Measurements from ENCODE around the gene RIMS4. TPM values are rescaled to one million over a fixed set of nuclear protein-coding genes. Genes with fewer than 3 reads are reported as not detected.

Gene RIMS4
- polyA plus RNA-seq, 2 donors, result 0.04 to 0.05 TPM

- WGBS, 2 donors, result 84 to 85% methylated on average over 5 of the region's 5 CpGs
- Histone ChIP-seq H3K9me3 (ENCODE audit: control insufficient read depth in 2 of 2, insufficient read depth in 1 of 2, low read depth in 1 of 2, low read length in 1 of 2) (peaks cover 0 to 14% of the 10 kb centered on the region in 2 donors), H3K27ac (ENCODE audit: low read depth in 2 of 2, low read length in 1 of 2) (no peak overlapping the region), H3K27me3 (ENCODE audit: control insufficient read depth in 1 of 2, insufficient read depth in 2 of 2, low read length in 2 of 2) (peaks cover 0 to 8% of the 10 kb centered on the region in 2 donors), H3K4me1 (ENCODE audit: control insufficient read depth in 2 of 2, insufficient read depth in 2 of 2, low read length in 1 of 2) (no peaks in the 10 kb centered on the region), H3K36me3 (ENCODE audit: control insufficient read depth in 2 of 2, insufficient read depth in 2 of 2, low read length in 1 of 2) (no peaks in the 10 kb centered on the region), H3K4me3 (ENCODE audit: low read depth in 1 of 2, low read length in 2 of 2) (no peak overlapping the region)
These were observed 4.6 kb upstream of the RIMS4 start for GRCh38 chr20:44814937-44815336.

- H3K27me3 ChIP-seq (ENCODE audit: control insufficient read depth in 1 of 2, insufficient read depth in 2 of 2, low read length in 2 of 2), result peaks cover 5 to 23% of the 10 kb centered on the region in 2 donors
- 77 to 81% methylated on average over 15 of the region's 15 CpGs for WGBS, 2 donors
These were observed 872 bp upstream of the RIMS4 start for GRCh38 chr20:44811150-44811685.

GRCh38 chr20:44810061-44810390 is 320 bp downstream of the RIMS4 start:
- Histone ChIP-seq H3K4me1 (ENCODE audit: control insufficient read depth in 2 of 2, insufficient read depth in 2 of 2, low read length in 1 of 2) (no peaks in the 10 kb centered on the region), H3K27ac (ENCODE audit: low read depth in 2 of 2, low read length in 1 of 2) (no peak overlapping the region), H3K36me3 (ENCODE audit: control insufficient read depth in 2 of 2, insufficient read depth in 2 of 2, low read length in 1 of 2) (no peaks in the 10 kb centered on the region), H3K9me3 (ENCODE audit: control insufficient read depth in 2 of 2, insufficient read depth in 1 of 2, low read depth in 1 of 2, low read length in 1 of 2) (peaks cover 0 to 14% of the 10 kb centered on the region in 2 donors), H3K27me3 (ENCODE audit: control insufficient read depth in 1 of 2, insufficient read depth in 2 of 2, low read length in 2 of 2) (peaks cover 5 to 23% of the 10 kb centered on the region in 2 donors), H3K4me3 (ENCODE audit: low read depth in 1 of 2, low read length in 2 of 2) (peak overlapping the region in 1 of 2 donors; percentile 45)
- WGBS, 2 donors, result 2% methylated on average over 9 to 49 of the region's 49 CpGs

More at GRCh38 chr20:44811150-44811685, 872 bp upstream of the RIMS4 start:
- Histone ChIP-seq H3K9me3 (ENCODE audit: control insufficient read depth in 2 of 2, insufficient read depth in 1 of 2, low read depth in 1 of 2, low read length in 1 of 2) (peaks cover 0 to 14% of the 10 kb centered on the region in 2 donors), H3K27ac (ENCODE audit: low read depth in 2 of 2, low read length in 1 of 2) (no peak overlapping the region), H3K4me1 (ENCODE audit: control insufficient read depth in 2 of 2, insufficient read depth in 2 of 2, low read length in 1 of 2) (no peaks in the 10 kb centered on the region), H3K4me3 (ENCODE audit: low read depth in 1 of 2, low read length in 2 of 2) (no peak overlapping the region), H3K36me3 (ENCODE audit: control insufficient read depth in 2 of 2, insufficient read depth in 2 of 2, low read length in 1 of 2) (no peaks in the 10 kb centered on the region)

- no peaks in the 10 kb centered on the region for H3K36me3 ChIP-seq (ENCODE audit: control insufficient read depth in 2 of 2, insufficient read depth in 2 of 2, low read length in 1 of 2)
- H3K27ac ChIP-seq (ENCODE audit: low read depth in 2 of 2, low read length in 1 of 2), result no peak overlapping the region
- no peaks in the 10 kb centered on the region for H3K4me1 ChIP-seq (ENCODE audit: control insufficient read depth in 2 of 2, insufficient read depth in 2 of 2, low read length in 1 of 2)
- H3K4me3 ChIP-seq (ENCODE audit: low read depth in 1 of 2, low read length in 2 of 2), result peak overlapping the region in 1 of 2 donors; percentile 45
- peaks cover 5 to 23% of the 10 kb centered on the region in 2 donors for H3K27me3 ChIP-seq (ENCODE audit: control insufficient read depth in 1 of 2, insufficient read depth in 2 of 2, low read length in 2 of 2)
- peaks cover 0 to 14% of the 10 kb centered on the region in 2 donors for H3K9me3 ChIP-seq (ENCODE audit: control insufficient read depth in 2 of 2, insufficient read depth in 1 of 2, low read depth in 1 of 2, low read length in 1 of 2)
- WGBS, 2 donors, result 11 to 14% methylated on average over 34 of the region's 34 CpGs
These were observed 826 bp downstream of the RIMS4 start for GRCh38 chr20:44809380-44810060.

- WGBS, 2 donors, result 82 to 85% methylated on average over 4 of the region's 4 CpGs
- H3K4me3 ChIP-seq (ENCODE audit: low read depth in 1 of 2, low read length in 2 of 2), result no peak overlapping the region
- peaks cover 0 to 14% of the 10 kb centered on the region in 2 donors for H3K9me3 ChIP-seq (ENCODE audit: control insufficient read depth in 2 of 2, insufficient read depth in 1 of 2, low read depth in 1 of 2, low read length in 1 of 2)
- no peaks in the 10 kb centered on the region for H3K36me3 ChIP-seq (ENCODE audit: control insufficient read depth in 2 of 2, insufficient read depth in 2 of 2, low read length in 1 of 2)
- H3K4me1 ChIP-seq (ENCODE audit: control insufficient read depth in 2 of 2, insufficient read depth in 2 of 2, low read length in 1 of 2), result no peaks in the 10 kb centered on the region
- H3K27me3 ChIP-seq (ENCODE audit: control insufficient read depth in 1 of 2, insufficient read depth in 2 of 2, low read length in 2 of 2), result peaks cover 5 to 23% of the 10 kb centered on the region in 2 donors
- no peak overlapping the region for H3K27ac ChIP-seq (ENCODE audit: low read depth in 2 of 2, low read length in 1 of 2)
These were observed 2.7 kb downstream of the RIMS4 start for GRCh38 chr20:44807684-44808056.

- 57 to 58% methylated on average over 7 of the region's 7 CpGs for WGBS, 2 donors
- Histone ChIP-seq H3K27ac (ENCODE audit: low read depth in 2 of 2, low read length in 1 of 2) (no peak overlapping the region), H3K9me3 (ENCODE audit: control insufficient read depth in 2 of 2, insufficient read depth in 1 of 2, low read depth in 1 of 2, low read length in 1 of 2) (peaks cover 0 to 11% of the 10 kb centered on the region in 2 donors), H3K4me1 (ENCODE audit: control insufficient read depth in 2 of 2, insufficient read depth in 2 of 2, low read length in 1 of 2) (no peaks in the 10 kb centered on the region), H3K27me3 (ENCODE audit: control insufficient read depth in 1 of 2, insufficient read depth in 2 of 2, low read length in 2 of 2) (peaks cover 5 to 20% of the 10 kb centered on the region in 2 donors), H3K4me3 (ENCODE audit: low read depth in 1 of 2, low read length in 2 of 2) (no peak overlapping the region), H3K36me3 (ENCODE audit: control insufficient read depth in 2 of 2, insufficient read depth in 2 of 2, low read length in 1 of 2) (no peaks in the 10 kb centered on the region)
These were observed 3.2 kb downstream of the RIMS4 start for GRCh38 chr20:44807051-44807683.

- 20 to 22% methylated on average over 9 of the region's 9 CpGs for WGBS, 2 donors
- H3K4me3 ChIP-seq (ENCODE audit: low read depth in 1 of 2, low read length in 2 of 2), result no peak overlapping the region
- peaks cover 0 to 3% of the 10 kb centered on the region in 2 donors for H3K9me3 ChIP-seq (ENCODE audit: control insufficient read depth in 2 of 2, insufficient read depth in 1 of 2, low read depth in 1 of 2, low read length in 1 of 2)
- H3K27me3 ChIP-seq (ENCODE audit: control insufficient read depth in 1 of 2, insufficient read depth in 2 of 2, low read length in 2 of 2), result peaks cover 5 to 15% of the 10 kb centered on the region in 2 donors
- H3K36me3 ChIP-seq (ENCODE audit: control insufficient read depth in 2 of 2, insufficient read depth in 2 of 2, low read length in 1 of 2), result no peaks in the 10 kb centered on the region
- no peaks in the 10 kb centered on the region for H3K4me1 ChIP-seq (ENCODE audit: control insufficient read depth in 2 of 2, insufficient read depth in 2 of 2, low read length in 1 of 2)
- H3K27ac ChIP-seq (ENCODE audit: low read depth in 2 of 2, low read length in 1 of 2), result no peak overlapping the region
These were observed 4.2 kb downstream of the RIMS4 start for GRCh38 chr20:44805979-44806620.

GRCh38 chr20:44805335-44805978 is 4.9 kb downstream of the RIMS4 start:
- H3K9me3 ChIP-seq (ENCODE audit: control insufficient read depth in 2 of 2, insufficient read depth in 1 of 2, low read depth in 1 of 2, low read length in 1 of 2), result no peaks in the 10 kb centered on the region
- WGBS, 2 donors, result 50 to 59% methylated on average over 9 of the region's 9 CpGs
- no peak overlapping the region for H3K4me3 ChIP-seq (ENCODE audit: low read depth in 1 of 2, low read length in 2 of 2)
- H3K27ac ChIP-seq (ENCODE audit: low read depth in 2 of 2, low read length in 1 of 2), result no peak overlapping the region
- peaks cover 5 to 15% of the 10 kb centered on the region in 2 donors for H3K27me3 ChIP-seq (ENCODE audit: control insufficient read depth in 1 of 2, insufficient read depth in 2 of 2, low read length in 2 of 2)
- H3K36me3 ChIP-seq (ENCODE audit: control insufficient read depth in 2 of 2, insufficient read depth in 2 of 2, low read length in 1 of 2), result no peaks in the 10 kb centered on the region
- H3K4me1 ChIP-seq (ENCODE audit: control insufficient read depth in 2 of 2, insufficient read depth in 2 of 2, low read length in 1 of 2), result no peaks in the 10 kb centered on the region

- Histone ChIP-seq H3K36me3 (ENCODE audit: control insufficient read depth in 2 of 2, insufficient read depth in 2 of 2, low read length in 1 of 2) (no peaks in the 10 kb centered on the region), H3K27me3 (ENCODE audit: control insufficient read depth in 1 of 2, insufficient read depth in 2 of 2, low read length in 2 of 2) (peaks cover 2 to 5% of the 10 kb centered on the region in 2 donors), H3K4me3 (ENCODE audit: low read depth in 1 of 2, low read length in 2 of 2) (no peak overlapping the region), H3K9me3 (ENCODE audit: control insufficient read depth in 2 of 2, insufficient read depth in 1 of 2, low read depth in 1 of 2, low read length in 1 of 2) (no peaks in the 10 kb centered on the region), H3K27ac (ENCODE audit: low read depth in 2 of 2, low read length in 1 of 2) (no peak overlapping the region), H3K4me1 (ENCODE audit: control insufficient read depth in 2 of 2, insufficient read depth in 2 of 2, low read length in 1 of 2) (no peaks in the 10 kb centered on the region)
- WGBS, 2 donors, result 35 to 38% methylated on average over 9 of the region's 9 CpGs
These were observed 6.9 kb downstream of the RIMS4 start for GRCh38 chr20:44803383-44803941.

Measured in esophagus (tissue), 2 donors.